NCI-H2196 (cell line): ENCODE results near the gene SYT2.
"Not testable (repeated sequence)": the region's sequence is repeated elsewhere in the genome, so short reads cannot be mapped to it uniquely, and the experiment has no call there.

Experiments
- DNase-seq: peaks from one replicate; lab custom pipeline; 2025; ENCODE audit not compliant: unreplicated experiment; lab: John Stamatoyannopoulos, UW

Gene SYT2

GRCh38 chr1:202578001-202578504 lies 132.2 kb downstream of the SYT2 start:
- no peak for DNase-seq

DNA sequence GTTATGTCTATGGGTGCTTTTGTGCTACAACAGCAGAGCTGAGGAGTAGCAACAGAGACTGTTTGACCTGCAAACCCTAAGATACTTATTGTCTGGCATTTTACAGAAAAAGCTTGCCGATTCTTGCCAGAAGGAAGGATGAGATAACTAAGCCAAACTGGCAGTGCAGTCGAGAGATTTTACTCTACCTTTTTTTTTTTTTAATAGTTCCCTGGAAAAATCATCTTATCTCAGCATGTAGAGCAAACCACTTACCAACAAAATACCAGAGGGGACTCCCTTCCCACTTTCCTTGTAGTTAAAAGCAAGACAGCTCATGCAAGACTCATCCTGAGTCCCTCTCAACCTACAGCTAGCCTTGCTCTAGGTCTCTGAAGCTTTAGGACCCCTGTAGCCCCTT lies 132.9 kb downstream of the SYT2 start:
- no peak for DNase-seq

DNA sequence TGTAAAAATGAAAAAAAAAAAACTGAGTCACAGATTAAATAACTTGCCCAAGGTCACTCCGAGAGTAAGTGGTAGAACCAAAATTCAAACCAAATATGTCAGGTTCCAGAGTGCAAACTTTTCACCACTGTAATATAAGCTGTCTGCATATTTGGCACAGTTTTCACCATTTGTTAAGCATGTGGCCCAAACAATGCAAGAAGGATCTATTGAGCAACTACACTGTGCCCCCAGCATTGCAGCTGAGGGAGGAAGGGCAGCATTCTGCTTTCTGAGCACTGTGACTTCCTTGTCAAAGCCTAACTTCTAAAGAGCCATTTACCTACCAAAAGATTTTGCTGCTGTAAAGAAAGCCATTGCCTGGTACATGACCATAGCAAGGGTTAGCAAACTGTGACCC lies 133.4 kb downstream of the SYT2 start:
- DNase-seq = no peak

GRCh38 chr1:202575918-202576653 lies 134.2 kb downstream of the SYT2 start:
- DNase-seq = no peak

DNA sequence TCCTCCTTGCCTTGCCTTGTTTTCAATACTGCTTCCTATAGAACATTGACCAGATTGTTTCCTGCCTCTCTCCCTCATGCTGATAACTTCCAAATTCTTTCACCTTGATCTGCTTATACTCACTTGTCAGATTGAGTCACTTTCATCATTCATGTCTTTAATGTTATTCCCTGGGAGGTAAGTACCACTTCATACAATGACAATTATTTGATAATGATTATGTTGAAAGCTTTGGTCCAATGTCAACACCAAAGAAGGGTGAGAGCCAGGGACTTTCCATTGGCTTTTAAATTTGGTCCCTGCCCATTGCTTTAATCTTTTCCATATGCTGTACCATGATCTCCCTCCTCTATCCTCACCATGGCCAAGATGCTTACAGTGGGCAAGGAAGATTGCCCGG lies 137.4 kb downstream of the SYT2 start:
- DNase-seq = no peak

- DNase-seq = peak; percentile 44
Observed at GRCh38 chr1:202571719-202572339, 138.4 kb downstream of the SYT2 start.

DNA sequence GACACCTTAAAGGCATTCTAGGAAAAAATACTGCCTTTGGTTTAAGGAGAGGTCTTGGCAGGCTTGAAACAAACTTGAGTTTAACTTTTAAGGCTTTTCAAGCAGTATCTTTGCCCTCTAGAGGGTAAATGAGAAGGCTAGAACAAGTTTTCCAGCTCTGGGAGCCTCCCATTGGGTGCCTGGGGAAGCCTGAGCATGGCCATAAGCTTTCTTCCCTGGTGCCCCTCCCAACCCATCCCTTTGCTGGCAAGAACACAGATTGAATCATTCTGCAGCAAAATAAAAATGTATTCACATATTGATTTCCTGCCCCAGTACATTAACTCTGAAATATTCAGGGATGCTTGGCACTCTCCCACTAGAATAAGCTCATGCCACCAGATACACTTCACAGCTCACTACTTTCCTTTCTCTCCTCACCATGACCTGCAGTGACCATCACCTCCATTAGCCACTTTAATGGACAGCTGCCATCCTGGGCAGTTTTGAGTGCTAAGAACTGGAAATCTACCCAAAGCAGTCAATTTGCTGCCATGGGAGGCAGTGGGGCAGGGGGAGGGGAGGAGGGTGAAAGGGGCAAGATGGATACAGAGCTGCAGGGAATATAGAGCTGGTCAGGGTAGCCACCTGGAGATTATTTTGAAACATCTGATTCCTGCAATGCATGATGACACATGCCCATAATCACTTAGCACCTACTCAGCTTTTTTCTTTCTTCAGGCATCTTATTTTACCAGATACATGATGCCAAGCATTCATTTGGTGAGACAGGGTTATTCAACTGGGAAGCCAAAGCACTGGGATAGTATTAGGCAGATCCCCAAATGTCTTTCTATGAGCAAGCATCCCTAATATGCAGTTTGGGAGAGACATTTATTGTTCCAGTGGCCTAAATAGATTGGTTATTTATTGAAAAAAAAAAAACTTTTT lies 140.6 kb downstream of the SYT2 start:
- no peak for DNase-seq

- DNase-seq = no peak
Observed at GRCh38 chr1:202568826-202569225, 141.4 kb downstream of the SYT2 start.

GRCh38 chr1:202568410-202568809 lies 141.8 kb downstream of the SYT2 start:
- no peak for DNase-seq

DNA sequence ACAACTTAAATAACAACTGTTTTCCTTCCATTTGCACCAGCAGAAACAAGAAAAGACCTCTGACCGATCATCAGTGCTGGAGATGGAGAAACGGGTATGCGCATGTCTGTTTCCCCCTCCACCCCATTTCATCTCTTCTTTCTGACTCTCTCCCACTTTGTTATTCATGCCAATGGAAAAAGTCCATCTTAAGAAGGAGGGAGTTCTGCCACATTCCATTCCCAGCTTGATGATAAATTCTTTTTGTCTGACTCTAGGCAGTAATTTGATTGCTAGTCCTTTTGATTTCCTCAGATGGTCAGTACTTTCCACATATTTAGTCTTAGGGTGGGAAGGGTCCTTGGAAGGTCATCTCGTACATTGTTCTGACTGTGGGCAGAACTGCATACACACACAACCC lies 142.5 kb downstream of the SYT2 start:
- DNase-seq = no peak

DNA sequence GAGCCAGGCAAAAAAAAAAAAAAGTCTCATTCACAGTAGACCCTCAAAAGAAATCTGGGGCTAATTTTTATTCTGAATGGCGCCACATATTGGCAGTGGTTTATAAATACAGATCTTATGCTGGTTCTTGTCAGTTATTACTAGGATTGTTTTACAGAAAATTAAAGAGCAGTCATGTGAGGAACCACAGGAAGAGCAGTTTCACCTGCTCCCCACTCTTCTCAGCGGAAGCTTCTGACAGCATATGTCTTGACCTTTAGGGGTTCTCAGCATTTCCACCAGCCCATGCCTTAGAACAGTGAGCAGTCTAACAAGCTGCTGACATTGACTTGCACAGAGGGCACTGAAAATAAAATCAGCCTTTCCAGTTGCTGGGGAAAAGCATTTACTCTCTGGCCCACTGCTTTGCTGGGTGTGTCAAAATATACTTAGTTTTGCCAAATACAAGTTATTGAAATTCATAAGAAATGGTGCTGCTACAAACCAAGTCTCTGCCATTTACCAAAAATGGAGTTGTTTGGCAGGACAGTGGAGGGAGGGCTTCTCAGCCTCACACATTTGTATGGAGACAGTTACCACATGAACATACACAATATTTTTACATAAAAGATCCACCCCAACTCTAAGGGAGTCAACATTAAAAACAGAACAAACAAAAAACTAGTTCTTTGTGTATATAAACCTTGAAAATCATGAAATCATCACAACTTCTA lies 144.2 kb downstream of the SYT2 start:
- no peak for DNase-seq

DNA sequence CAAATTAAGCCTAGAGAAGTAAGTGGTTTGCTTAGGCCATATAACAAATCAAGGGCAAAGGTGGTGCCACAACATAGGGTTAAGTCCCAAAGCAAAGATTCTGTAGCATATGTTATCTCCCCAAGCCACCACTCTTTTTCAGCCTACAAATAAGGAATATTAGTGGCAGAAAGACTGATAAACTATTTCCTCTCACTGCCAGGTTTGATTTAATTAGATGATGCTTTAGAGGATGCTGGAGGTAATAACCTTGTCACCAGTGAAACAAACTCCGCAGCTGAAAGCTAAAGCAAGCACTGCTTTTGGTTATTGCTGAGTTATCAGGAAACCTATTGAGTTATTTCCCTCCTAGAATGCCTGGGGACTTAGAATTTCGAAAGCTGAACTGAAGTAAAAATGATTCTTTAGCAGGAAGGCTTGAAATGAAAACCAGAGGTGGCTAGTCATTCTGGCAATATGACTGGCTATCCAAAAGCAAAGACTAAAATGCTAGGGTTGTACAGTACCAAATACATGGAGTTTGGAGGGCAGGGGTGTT lies 145.2 kb downstream of the SYT2 start:
- DNase-seq = no peak

- no peak for DNase-seq
Observed at GRCh38 chr1:202563818-202564217, 146.4 kb downstream of the SYT2 start.

DNA sequence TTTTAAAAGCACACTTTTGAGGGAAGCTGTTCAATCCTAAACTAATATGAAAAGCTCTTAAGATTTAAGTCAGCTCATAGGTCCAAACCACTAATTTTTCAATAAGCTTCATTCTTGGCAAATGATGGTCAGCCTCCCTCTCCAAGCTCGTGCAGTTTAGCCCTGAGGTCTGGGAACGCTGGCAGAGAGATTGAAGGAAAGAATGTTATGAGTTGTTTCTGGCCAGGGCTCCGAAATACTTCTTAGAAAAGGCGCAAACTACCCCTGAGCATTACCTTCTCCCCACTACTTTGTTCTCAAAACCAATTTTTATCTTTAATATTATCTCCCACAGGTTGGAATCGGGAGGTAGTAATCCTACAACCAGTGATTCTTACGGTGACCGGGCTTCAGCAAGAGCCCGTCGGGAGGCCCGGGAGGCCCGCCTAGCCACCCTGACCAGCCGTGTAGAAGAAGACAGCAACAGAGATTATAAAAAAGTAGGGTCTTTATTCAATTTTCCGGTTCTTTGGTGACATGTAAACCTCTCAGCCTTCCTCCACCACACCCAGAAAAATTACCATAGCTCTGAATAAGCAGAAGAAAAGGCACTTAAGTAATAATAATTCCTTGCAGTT lies 147.7 kb downstream of the SYT2 start:
- no peak for DNase-seq

DNA sequence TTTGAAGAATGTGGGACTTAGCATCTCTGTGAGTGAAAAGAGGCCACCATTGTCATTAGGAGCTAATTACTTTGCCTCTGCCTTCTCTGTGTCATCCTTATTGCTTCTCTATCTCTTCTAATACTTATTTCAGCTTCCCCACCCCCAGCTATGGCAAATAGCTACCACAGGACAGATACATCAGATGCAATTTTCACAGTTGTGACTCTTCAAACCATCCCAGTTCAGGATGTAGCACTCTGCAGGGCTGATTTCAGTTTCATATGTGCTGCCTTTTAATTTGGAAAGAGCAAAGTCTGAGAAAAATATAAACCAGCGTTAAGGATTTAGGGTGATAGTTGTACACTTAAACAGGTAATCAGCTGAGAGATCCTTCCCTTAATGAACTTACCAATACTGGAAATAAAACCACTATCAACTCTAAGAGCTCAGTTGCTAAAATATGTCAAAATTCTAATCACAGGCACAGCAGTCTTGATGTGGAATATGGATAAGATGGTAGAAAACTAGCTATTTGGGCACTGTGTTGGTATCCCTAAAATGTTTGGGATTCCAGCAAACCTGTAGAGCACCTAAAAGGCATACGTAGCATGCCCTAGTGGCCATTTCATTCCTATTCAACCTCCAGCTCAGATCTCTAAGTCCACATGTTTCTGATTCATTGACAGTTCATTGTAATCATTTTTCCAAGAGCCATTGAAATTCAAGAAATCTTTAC lies 148.4 kb downstream of the SYT2 start:
- no peak for DNase-seq

DNA sequence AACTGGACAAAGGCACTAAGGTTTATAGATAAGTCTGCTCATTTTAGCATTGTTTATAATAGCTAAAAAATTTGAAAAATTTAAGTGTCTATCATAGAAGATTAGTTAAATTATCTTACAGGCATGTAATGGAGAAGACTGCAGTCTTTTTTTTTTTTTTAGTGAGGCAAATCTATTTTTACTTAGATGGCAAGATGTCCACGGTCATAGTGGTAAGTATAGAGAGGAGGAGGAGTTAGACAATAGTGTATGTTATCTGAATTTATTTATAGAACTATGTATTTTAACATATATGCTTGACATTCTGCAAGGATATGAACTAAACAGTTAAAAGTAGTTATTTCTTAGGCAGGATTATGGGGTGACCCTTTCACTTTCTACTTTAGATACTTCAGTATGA lies 149.0 kb downstream of the SYT2 start:
- DNase-seq = no peak

GRCh38 chr1:202557662-202558061 lies 152.6 kb downstream of the SYT2 start:
- not testable (repeated sequence) for DNase-seq

GRCh38 chr1:202556037-202556436 lies 154.2 kb downstream of the SYT2 start:
- DNase-seq = not testable (repeated sequence)

GRCh38 chr1:202554619-202555018 lies 155.6 kb downstream of the SYT2 start:
- DNase-seq = not testable (repeated sequence)
